ENCODE data around the gene SIL1.

Gene SIL1

DNA sequence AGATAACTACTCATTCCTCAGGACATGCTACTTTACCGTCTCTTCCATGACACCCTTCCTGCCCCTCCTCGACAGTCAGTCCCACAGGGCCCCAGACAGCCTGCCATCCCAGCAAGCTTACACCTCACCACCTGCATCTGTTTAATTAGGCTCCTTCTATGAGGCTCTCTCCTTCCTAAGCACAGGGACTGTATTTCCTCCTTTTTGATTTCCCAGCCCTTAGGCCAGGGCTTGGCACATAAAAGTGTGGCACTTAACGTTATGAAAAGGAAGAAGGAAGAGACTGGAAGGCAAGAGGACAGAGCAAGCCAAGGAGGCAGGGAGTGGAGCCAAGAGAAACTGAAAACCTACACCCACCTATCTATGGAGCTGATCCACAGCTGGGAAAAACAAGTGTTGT lies 146.8 kb downstream of the SIL1 start:
- ChIA-PET POLR2A (no interaction called here), CTCF (interaction anchor here (0.5 to 0.7 kb wide), 2 partner anchors 13 to 74 kb away, joined by 3 read pairs; no protein-coding TSS in a partner anchor)
- TF ChIP-seq CTBP1 (IDR thresholded peaks at IDR 0.05; ENCODE audit: borderline replicate concordance) (no peak), SP1 (IDR thresholded peaks at IDR 0.05) (no peak), FOXM1 (IDR thresholded peaks at IDR 0.05; ENCODE audit: borderline replicate concordance) (no peak), TARDBP (IDR thresholded peaks at IDR 0.05) (no peak), ZNF384 (IDR thresholded peaks at IDR 0.05) (no peak), SUZ12 (IDR thresholded peaks at IDR 0.05) (no peak), BHLHE40 (IDR thresholded peaks at IDR 0.05; ENCODE audit: borderline replicate concordance) (no peak), ELF4 (IDR thresholded peaks at IDR 0.05) (no peak), L3MBTL2 (conservative IDR thresholded peaks at IDR 0.05) (no peak), HDGF (IDR thresholded peaks at IDR 0.05; ENCODE audit: borderline replicate concordance) (no peak), ARNT (IDR thresholded peaks at IDR 0.05) (no peak), FOXA1 (IDR thresholded peaks at IDR 0.05) (no peak), PKNOX1 (IDR thresholded peaks at IDR 0.05) (no peak), NFRKB (IDR thresholded peaks at IDR 0.05) (no peak), FOXK2 (IDR thresholded peaks at IDR 0.05) (no peak), LEF1 (IDR thresholded peaks at IDR 0.05; ENCODE audit: borderline replicate concordance) (no peak)
- no peak for DNase-seq (ENCODE audit: extremely low spot score)

- TF ChIP-seq HDGF (IDR thresholded peaks at IDR 0.05; ENCODE audit: borderline replicate concordance) (no peak), NFRKB (IDR thresholded peaks at IDR 0.05) (no peak), TARDBP (IDR thresholded peaks at IDR 0.05) (no peak), SP1 (IDR thresholded peaks at IDR 0.05) (no peak), ZNF384 (IDR thresholded peaks at IDR 0.05) (no peak), LEF1 (IDR thresholded peaks at IDR 0.05; ENCODE audit: borderline replicate concordance) (no peak), L3MBTL2 (conservative IDR thresholded peaks at IDR 0.05) (no peak), FOXA1 (IDR thresholded peaks at IDR 0.05) (no peak)
- ChIA-PET POLR2A (no interaction called here), CTCF (no interaction called here)
- no peak for DNase-seq (ENCODE audit: extremely low spot score)
Observed at GRCh38 chr5:139050432-139050831, 147.7 kb downstream of the SIL1 start.

DNA sequence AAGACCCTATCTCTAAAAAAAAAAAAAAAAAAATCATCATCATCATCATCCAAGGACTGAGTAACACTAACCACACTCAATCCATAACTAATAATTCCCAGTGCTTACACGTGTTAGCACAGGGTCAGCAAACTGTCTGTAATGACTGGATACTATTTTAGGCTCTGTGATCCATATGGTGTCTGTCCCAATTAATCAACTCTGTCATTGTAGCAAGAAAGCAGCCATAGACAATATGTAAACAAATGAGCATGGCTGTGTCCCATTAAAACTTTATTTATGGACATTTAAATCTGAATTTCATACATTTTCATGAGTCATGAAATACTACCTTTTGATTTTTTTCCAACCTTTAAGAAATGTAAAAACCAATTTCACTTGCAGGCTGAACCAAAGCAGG lies 148.4 kb downstream of the SIL1 start:
- CTCF ChIA-PET = no interaction called here
- TF ChIP-seq FOXM1 (IDR thresholded peaks at IDR 0.05; ENCODE audit: borderline replicate concordance) (no peak), HDGF (IDR thresholded peaks at IDR 0.05; ENCODE audit: borderline replicate concordance) (no peak), BHLHE40 (IDR thresholded peaks at IDR 0.05; ENCODE audit: borderline replicate concordance) (no peak)
- no peak for DNase-seq (ENCODE audit: extremely low spot score)
- POLR2A ChIA-PET = interaction anchor here (1.5 kb wide), 1 partner anchor 10 kb away, joined by 3 read pairs; no protein-coding TSS in a partner anchor

- ChIA-PET POLR2A (no interaction called here), CTCF (no interaction called here)
- no peak for DNase-seq (ENCODE audit: extremely low spot score)
- TF ChIP-seq L3MBTL2 (conservative IDR thresholded peaks at IDR 0.05) (no peak), SUZ12 (IDR thresholded peaks at IDR 0.05) (no peak), ARNT (IDR thresholded peaks at IDR 0.05) (no peak), CTBP1 (IDR thresholded peaks at IDR 0.05; ENCODE audit: borderline replicate concordance) (no peak), FOXA1 (IDR thresholded peaks at IDR 0.05) (no peak), ZNF384 (IDR thresholded peaks at IDR 0.05) (no peak), PKNOX1 (IDR thresholded peaks at IDR 0.05) (no peak), SP1 (IDR thresholded peaks at IDR 0.05) (no peak), FOXM1 (IDR thresholded peaks at IDR 0.05; ENCODE audit: borderline replicate concordance) (no peak)
Observed at GRCh38 chr5:139046551-139046950, 151.6 kb downstream of the SIL1 start.

GRCh38 chr5:139043157-139043905 lies 154.8 kb downstream of the SIL1 start:
- POLR2A ChIA-PET = no interaction called here
- CTCF ChIA-PET = no interaction called here
- TF ChIP-seq SP1 (IDR thresholded peaks at IDR 0.05) (no peak), HDGF (IDR thresholded peaks at IDR 0.05; ENCODE audit: borderline replicate concordance) (no peak), CTBP1 (IDR thresholded peaks at IDR 0.05; ENCODE audit: borderline replicate concordance) (no peak)
- DNase-seq (ENCODE audit: extremely low spot score) = no peak

- CTCF ChIA-PET = no interaction called here
- POLR2A ChIA-PET = interaction anchor here (1.2 kb wide), 1 partner anchor 9 kb away, joined by 3 read pairs; no protein-coding TSS in a partner anchor
- no peak for DNase-seq (ENCODE audit: extremely low spot score)
- TF ChIP-seq ZNF384 (IDR thresholded peaks at IDR 0.05) = no peak
- no peak for TF ChIP-seq NFRKB (IDR thresholded peaks at IDR 0.05)
- TF ChIP-seq PKNOX1 (IDR thresholded peaks at IDR 0.05) = no peak
- no peak for TF ChIP-seq CTBP1 (IDR thresholded peaks at IDR 0.05; ENCODE audit: borderline replicate concordance)
- TF ChIP-seq FOXA1 (IDR thresholded peaks at IDR 0.05) = no peak
- TF ChIP-seq TARDBP (IDR thresholded peaks at IDR 0.05) = no peak
- TF ChIP-seq SUZ12 (IDR thresholded peaks at IDR 0.05) = no peak
- TF ChIP-seq FOXM1 (IDR thresholded peaks at IDR 0.05; ENCODE audit: borderline replicate concordance) = no peak
- no peak for TF ChIP-seq ELF4 (IDR thresholded peaks at IDR 0.05)
Observed at GRCh38 chr5:139040081-139040480, 158.1 kb downstream of the SIL1 start.

Data from HEK293T (cell line).